Esophagus squamous epithelium (tissue), 5 donors: ENCODE results near the gene CIB2. TPM values are rescaled to one million over a fixed set of nuclear protein-coding genes. Genes with fewer than 3 reads are reported as not detected.
A peak's percentile ranks its signal among the peaks of the same experiment; 100 is the strongest.

Source experiments
- DNase-seq: peaks from one replicate; lab custom pipeline; 2025; lab: John Stamatoyannopoulos, UW
- H3K27ac ChIP-seq, 4 donors: fragments of 200-600 bp; sonication (generic); one replicate each; pipeline ENCODE4 v1.5.1; 2016 to 2019; ENCODE audit warnings: mild to moderate bottlenecking in 1 of 4
- H3K27me3 ChIP-seq, 4 donors: fragments of 200-600 bp; sonication (generic); 1 replicate in 3 of 4; 2 replicates in 1 of 4; pipeline versions ENCODE4 v1.5.1 to v1.6.0; 2017 to 2021; ENCODE audit warnings: antibody characterized with exemption in 1 of 4
- H3K36me3 ChIP-seq, 3 donors: fragments of 200-600 bp; sonication (generic); one replicate each; pipeline ENCODE4 v1.5.1; 2016 to 2019
- H3K4me1 ChIP-seq, 3 donors: fragments of 200-600 bp; sonication (generic); one replicate each; pipeline ENCODE4 v1.5.1; 2017 to 2019
- H3K4me3 ChIP-seq, 4 donors: fragments of 200-600 bp; sonication (generic); 1 replicate in 3 of 4; 2 replicates in 1 of 4; pipeline ENCODE4 v1.5.1; 2016 to 2019; ENCODE audit warnings: mild to moderate bottlenecking in 2 of 4, moderate library complexity in 1 of 4
- H3K9me3 ChIP-seq, 3 donors: fragments of 200-600 bp; sonication (generic); one replicate each; pipeline ENCODE4 v1.5.1; 2016 to 2019
- CTCF ChIP-seq, 6 experiments: fragments of 450-650 bp in 4 of 6; fragments of 200-600 bp in 2 of 6; sonication (generic) in 2 of 6; IDR thresholded peaks; one replicate each; pipeline ENCODE4 v1.5.1; 2016 to 2019; ENCODE audit warnings: antibody characterized with exemption in 6 of 6, mild to moderate bottlenecking in 4 of 6, moderate library complexity in 4 of 6
- POLR2A ChIP-seq, 4 donors: fragments of 450-650 bp; IDR thresholded peaks; one replicate each; pipeline ENCODE4 v1.6.1; 2017; ENCODE audit warnings: antibody characterized with exemption in 4 of 4, mild to moderate bottlenecking in 4 of 4, moderate library complexity in 3 of 4
- WGBS, 2 donors: methylation state at CpG; one replicate each; pipeline ENCODE4 v1.1.5; 2018; 5-methylcytosine and 5-hydroxymethylcytosine counted together
- intact Hi-C: fragments of 100-400 bp; cut with DNase I; formaldehyde crosslinking; loops from one replicate; pipeline ENCODE4 v1.15.0; 2022
- total RNA-seq, 4 donors: library from RNA; depleted of rRNA; stranded (reverse); fragments of >200 nt; gene quantifications; one replicate each; pipeline ENCODE4 v1.1.0, GENCODE V29; 2016
- donor health status: DM: yes; HTN: yes; CAD: no.

Gene CIB2
- total RNA-seq, 4 donors from 2014 or later = 1.1 to 11.8 (median 1.5) TPM

GRCh38 chr15:78079298-78080087 lies 51.8 kb downstream of the CIB2 start:
- 87 to 89% methylated on average over 9 to 11 of the region's 11 CpGs for WGBS, 2 donors
- Histone ChIP-seq H3K4me3 (no peak overlapping the region), H3K27ac (no peak overlapping the region), H3K4me1 (peaks cover 19 to 42% (median 20%) of the 10 kb centered on the region in 3 donors), H3K36me3 (no peaks in the 10 kb centered on the region), H3K27me3 (no peaks in the 10 kb centered on the region), H3K9me3 (no peaks in the 10 kb centered on the region)
- no peak for DNase-seq
- no peak for TF ChIP-seq CTCF (IDR thresholded peaks at IDR 0.05)
- TF ChIP-seq POLR2A (IDR thresholded peaks at IDR 0.05) = no peak
- intact Hi-C loops = no loop called here

GRCh38 chr15:78077871-78078210 lies 53.4 kb downstream of the CIB2 start:
- H3K4me3 ChIP-seq = peak overlapping the region; percentile 52 to 96 (median 76)
- no peaks in the 10 kb centered on the region for H3K27me3 ChIP-seq
- no peaks in the 10 kb centered on the region for H3K9me3 ChIP-seq
- WGBS, 2 donors = 10 to 21% methylated on average over 3 to 7 of the region's 7 CpGs
- intact Hi-C loops = no loop called here
- DNase-seq = no peak
- H3K4me1 ChIP-seq = peaks cover 19 to 58% (median 24%) of the 10 kb centered on the region in 3 donors
- TF ChIP-seq CTCF (IDR thresholded peaks at IDR 0.05) = no peak
- no peak for TF ChIP-seq POLR2A (IDR thresholded peaks at IDR 0.05)
- peak overlapping the region; percentile 82 to 95 (median 92) for H3K27ac ChIP-seq
- H3K36me3 ChIP-seq = no peaks in the 10 kb centered on the region

GRCh38 chr15:78077053-78077870 lies 54.0 kb downstream of the CIB2 start, which contains the start of gene TBC1D2B:
TSS of gene TBC1D2B (minus strand) at chr15:78077711. CDS start at chr15:78077652, 59 bp downstream.
- WGBS, 2 donors = 0% methylated on average over 15 to 31 of the region's 104 CpGs
- Histone ChIP-seq H3K27me3 (no peaks in the 10 kb centered on the region), H3K27ac (peak within 1 kb of the TSS; percentile 82 to 95 (median 92)), H3K9me3 (no peaks in the 10 kb centered on the region), H3K4me3 (peak within 1 kb of the TSS; percentile 52 to 96 (median 76)), H3K4me1 (peaks cover 19 to 58% (median 29%) of the 10 kb centered on the region in 3 donors), H3K36me3 (no peaks in the 10 kb centered on the region)
- no peak for DNase-seq
- TF ChIP-seq CTCF (IDR thresholded peaks at IDR 0.05) (no peak), POLR2A (IDR thresholded peaks at IDR 0.05) (peak in 2 of 4 donors; percentile 13 to 28)
- intact Hi-C loops = no loop called here

- H3K27me3 ChIP-seq = no peaks in the 10 kb centered on the region
- H3K36me3 ChIP-seq = no peaks in the 10 kb centered on the region
- peak overlapping the region; percentile 52 to 96 (median 76) for H3K4me3 ChIP-seq
- TF ChIP-seq CTCF (IDR thresholded peaks at IDR 0.05) (no peak), POLR2A (IDR thresholded peaks at IDR 0.05) (no peak)
- peak overlapping the region; percentile 82 to 95 (median 92) for H3K27ac ChIP-seq
- peaks cover 23 to 64% (median 36%) of the 10 kb centered on the region in 3 donors for H3K4me1 ChIP-seq
- H3K9me3 ChIP-seq = no peaks in the 10 kb centered on the region
- 25 to 36% methylated on average over 8 to 14 of the region's 17 CpGs for WGBS, 2 donors
- no peak for DNase-seq
- intact Hi-C loops = no loop called here
Measured at GRCh38 chr15:78076231-78077052, 54.8 kb downstream of the CIB2 start.
